HL-60 (cell line): ENCODE data around the gene PTCHD4.

ENCODE experiments used
- CTCF ChIP-seq: IDR thresholded peaks from one replicate; pipeline ENCODE4 v1.5.1; 2011; ENCODE audit warnings: low read length, control low read depth, inconsistent platforms; ENCODE audit not compliant: insufficient read depth
- GABPA ChIP-seq: IDR thresholded peaks from 2 replicates; pipeline ENCODE4 v1.6.1; 2012; ENCODE audit warnings: low read depth
- POLR2AphosphoS5 ChIP-seq: IDR thresholded peaks from 2 replicates; pipeline ENCODE4 v1.6.1; 2012; ENCODE audit warnings: low read depth
- SPI1 ChIP-seq: IDR thresholded peaks from 2 replicates; pipeline ENCODE4 v1.6.1; 2012; ENCODE audit warnings: low read depth, mild to moderate bottlenecking, borderline replicate concordance
- TF ChIP-seq, protein P1 (sequence below): IDR thresholded peaks from 2 replicates; pipeline ENCODE4 v1.6.1; 2012; ENCODE audit warnings: low read depth; ENCODE audit not compliant: insufficient replicate concordance

GRCh38 chr6:48078120-48078519, 32.9 kb downstream of the PTCHD4 start:
- TF ChIP-seq CTCF (no peak), GABPA (no peak), POLR2AphosphoS5 (no peak), SPI1 (no peak)
- TF ChIP-seq, protein P1, sequence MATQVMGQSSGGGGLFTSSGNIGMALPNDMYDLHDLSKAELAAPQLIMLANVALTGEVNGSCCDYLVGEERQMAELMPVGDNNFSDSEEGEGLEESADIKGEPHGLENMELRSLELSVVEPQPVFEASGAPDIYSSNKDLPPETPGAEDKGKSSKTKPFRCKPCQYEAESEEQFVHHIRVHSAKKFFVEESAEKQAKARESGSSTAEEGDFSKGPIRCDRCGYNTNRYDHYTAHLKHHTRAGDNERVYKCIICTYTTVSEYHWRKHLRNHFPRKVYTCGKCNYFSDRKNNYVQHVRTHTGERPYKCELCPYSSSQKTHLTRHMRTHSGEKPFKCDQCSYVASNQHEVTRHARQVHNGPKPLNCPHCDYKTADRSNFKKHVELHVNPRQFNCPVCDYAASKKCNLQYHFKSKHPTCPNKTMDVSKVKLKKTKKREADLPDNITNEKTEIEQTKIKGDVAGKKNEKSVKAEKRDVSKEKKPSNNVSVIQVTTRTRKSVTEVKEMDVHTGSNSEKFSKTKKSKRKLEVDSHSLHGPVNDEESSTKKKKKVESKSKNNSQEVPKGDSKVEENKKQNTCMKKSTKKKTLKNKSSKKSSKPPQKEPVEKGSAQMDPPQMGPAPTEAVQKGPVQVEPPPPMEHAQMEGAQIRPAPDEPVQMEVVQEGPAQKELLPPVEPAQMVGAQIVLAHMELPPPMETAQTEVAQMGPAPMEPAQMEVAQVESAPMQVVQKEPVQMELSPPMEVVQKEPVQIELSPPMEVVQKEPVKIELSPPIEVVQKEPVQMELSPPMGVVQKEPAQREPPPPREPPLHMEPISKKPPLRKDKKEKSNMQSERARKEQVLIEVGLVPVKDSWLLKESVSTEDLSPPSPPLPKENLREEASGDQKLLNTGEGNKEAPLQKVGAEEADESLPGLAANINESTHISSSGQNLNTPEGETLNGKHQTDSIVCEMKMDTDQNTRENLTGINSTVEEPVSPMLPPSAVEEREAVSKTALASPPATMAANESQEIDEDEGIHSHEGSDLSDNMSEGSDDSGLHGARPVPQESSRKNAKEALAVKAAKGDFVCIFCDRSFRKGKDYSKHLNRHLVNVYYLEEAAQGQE: no peak
